ENCODE data around the gene TP53TG5.

Gene TP53TG5

GRCh38 chr20:45337367-45338120 is 40.6 kb downstream of the TP53TG5 start:
- CTCF ChIA-PET: interaction anchor here (1.0 to 7.5 kb wide), 14 partner anchors 9 to 433 kb away, joined by 3 to 74 read pairs (median 4); partner anchors contain the start of genes PIGT and SYS1
- no peak overlapping the region; the same call in 1 of the 2 replicates for H3K4me3 ChIP-seq (ENCODE audit: low read depth, low read length)
- POLR2A ChIA-PET: interaction anchor here (0.5 to 3.8 kb wide), 11 partner anchors 10 to 552 kb away, joined by 3 to 91 read pairs (median 3); partner anchors contain the start of genes SDC4 and SYS1
- peak; percentile 87 for DNase-seq (ENCODE audit: low read depth, low spot score)
- TF ChIP-seq CTCF (IDR thresholded peaks at IDR 0.05; ENCODE audit: insufficient read depth, low read length, missing control alignments): no peak

GRCh38 chr20:45336530-45337366 is 41.4 kb downstream of the TP53TG5 start:
- ChIA-PET POLR2A (interaction anchor here (0.6 to 3.8 kb wide), 12 partner anchors 11 to 553 kb away, joined by 3 to 91 read pairs (median 4); partner anchors contain the start of genes DNTTIP1, SDC4, SYS1 and WFDC3), CTCF (interaction anchor here (1.0 to 7.5 kb wide), 13 partner anchors 10 to 434 kb away, joined by 3 to 74 read pairs (median 7); partner anchors contain the start of genes PIGT and SYS1)
- no peak overlapping the region for H3K4me3 ChIP-seq (ENCODE audit: low read depth, low read length)
- no peak for TF ChIP-seq CTCF (IDR thresholded peaks at IDR 0.05; ENCODE audit: insufficient read depth, low read length, missing control alignments)
- DNase-seq (ENCODE audit: low read depth, low spot score): peak; percentile 77

GRCh38 chr20:45330476-45330875 is 47.6 kb downstream of the TP53TG5 start:
- H3K4me3 ChIP-seq (ENCODE audit: low read depth, low read length): no peak overlapping the region
- CTCF ChIA-PET: interaction anchor here (1.0 to 2.9 kb wide), 3 partner anchors 10 to 33 kb away, joined by 3 to 15 read pairs (median 3); partner anchors contain the start of gene SYS1
- POLR2A ChIA-PET: no interaction called here
- DNase-seq (ENCODE audit: low read depth, low spot score): no peak
- no peak for TF ChIP-seq CTCF (IDR thresholded peaks at IDR 0.05; ENCODE audit: insufficient read depth, low read length, missing control alignments)

GRCh38 chr20:45329497-45330319 is 48.4 kb downstream of the TP53TG5 start:
- POLR2A ChIA-PET: no interaction called here

GRCh38 chr20:45328451-45328850 is 49.7 kb downstream of the TP53TG5 start:
- TF ChIP-seq CTCF (IDR thresholded peaks at IDR 0.05; ENCODE audit: insufficient read depth, low read length, missing control alignments): no peak
- ChIA-PET CTCF (interaction anchor here (1.1 to 18.8 kb wide), 6 partner anchors 10 to 443 kb away, joined by 3 to 460 read pairs (median 12); partner anchors contain the start of gene SYS1), POLR2A (no interaction called here)
- DNase-seq (ENCODE audit: low read depth, low spot score): no peak
- no peak overlapping the region for H3K4me3 ChIP-seq (ENCODE audit: low read depth, low read length)

More at GRCh38 chr20:45329497-45330319, 48.4 kb downstream of the TP53TG5 start:
- TF ChIP-seq CTCF (IDR thresholded peaks at IDR 0.05; ENCODE audit: insufficient read depth, low read length, missing control alignments): no peak
- no peak overlapping the region for H3K4me3 ChIP-seq (ENCODE audit: low read depth, low read length)
- DNase-seq (ENCODE audit: low read depth, low spot score): no peak
- CTCF ChIA-PET: interaction anchor here (1.1 to 18.8 kb wide), 3 partner anchors 11 to 104 kb away, joined by 3 to 460 read pairs (median 15); no protein-coding TSS in a partner anchor

All from AG04449 (cell line).